ENCODE measurements around the gene MANEAL. TPM values are rescaled to one million over a fixed set of nuclear protein-coding genes. Genes with fewer than 3 reads are reported as not detected.
A peak's percentile ranks its signal among the peaks of the same experiment; 100 is the strongest.

MANEAL gene
- total RNA-seq, 2 experiments from 2014 or later, result 1.3 to 1.4 TPM

DNA sequence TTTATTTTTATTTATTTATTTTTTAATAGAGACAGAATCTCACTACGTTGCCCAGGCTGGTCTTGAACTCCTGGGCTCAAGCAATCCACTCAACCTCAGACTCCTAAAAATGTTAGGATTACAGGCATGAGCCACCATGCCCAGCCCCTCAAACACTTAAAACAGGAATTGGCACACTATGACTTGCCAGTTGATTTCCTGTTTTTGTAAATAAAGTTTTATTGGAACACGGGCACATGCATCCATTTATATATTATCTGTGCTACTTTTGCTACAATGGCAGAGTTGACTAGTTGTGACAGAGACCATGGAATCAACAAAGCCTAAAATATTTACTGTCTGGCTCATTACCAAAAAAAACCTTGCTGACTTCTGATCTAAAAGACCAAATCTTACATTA lies 30.4 kb downstream of the MANEAL start:
- Mint-ChIP-seq H3K4me3 (no peak overlapping the region), H3K27ac (no peak overlapping the region), H3K36me3 (peaks cover 22% of the 10 kb centered on the region), H3K4me1 (peaks cover 2% of the 10 kb centered on the region), H3K9me3 (no peaks in the 10 kb centered on the region), H3K27me3 (no peaks in the 10 kb centered on the region)
- DNase-seq (no peak), ATAC-seq (ENCODE audit: low read depth) (no peak)
- POLR2A ChIA-PET, result interaction anchor here (0.7 kb wide), 1 partner anchor 337 kb away, joined by 3 read pairs; no protein-coding TSS in a partner anchor

DNA sequence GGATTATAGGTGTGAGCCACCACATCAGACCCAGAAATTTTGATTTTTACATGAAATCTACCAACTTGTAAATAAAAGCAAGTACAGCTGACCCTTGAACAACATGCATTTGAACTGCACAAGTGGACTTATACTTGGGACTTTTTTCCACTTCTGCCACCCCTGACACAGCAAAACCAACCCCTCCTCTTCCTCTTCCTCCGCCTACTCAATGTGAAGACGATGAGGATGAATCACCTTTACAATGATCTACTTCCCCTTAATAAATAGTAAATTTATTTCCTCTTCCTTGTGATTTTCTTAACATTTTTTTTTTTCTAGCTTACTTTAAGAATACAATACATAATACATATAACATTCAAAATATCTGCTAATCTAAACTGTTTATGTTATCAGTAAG lies 31.9 kb downstream of the MANEAL start:
- ATAC-seq (ENCODE audit: low read depth) (no peak), DNase-seq (no peak)
- H3K27ac Mint-ChIP-seq, result no peak overlapping the region
- POLR2A ChIA-PET, result no interaction called here
- no peak overlapping the region for H3K4me3 Mint-ChIP-seq
- H3K36me3 Mint-ChIP-seq, result peaks cover 23% of the 10 kb centered on the region
- H3K9me3 Mint-ChIP-seq, result no peaks in the 10 kb centered on the region
- no peaks in the 10 kb centered on the region for H3K27me3 Mint-ChIP-seq
- peaks cover 2% of the 10 kb centered on the region for H3K4me1 Mint-ChIP-seq

DNA sequence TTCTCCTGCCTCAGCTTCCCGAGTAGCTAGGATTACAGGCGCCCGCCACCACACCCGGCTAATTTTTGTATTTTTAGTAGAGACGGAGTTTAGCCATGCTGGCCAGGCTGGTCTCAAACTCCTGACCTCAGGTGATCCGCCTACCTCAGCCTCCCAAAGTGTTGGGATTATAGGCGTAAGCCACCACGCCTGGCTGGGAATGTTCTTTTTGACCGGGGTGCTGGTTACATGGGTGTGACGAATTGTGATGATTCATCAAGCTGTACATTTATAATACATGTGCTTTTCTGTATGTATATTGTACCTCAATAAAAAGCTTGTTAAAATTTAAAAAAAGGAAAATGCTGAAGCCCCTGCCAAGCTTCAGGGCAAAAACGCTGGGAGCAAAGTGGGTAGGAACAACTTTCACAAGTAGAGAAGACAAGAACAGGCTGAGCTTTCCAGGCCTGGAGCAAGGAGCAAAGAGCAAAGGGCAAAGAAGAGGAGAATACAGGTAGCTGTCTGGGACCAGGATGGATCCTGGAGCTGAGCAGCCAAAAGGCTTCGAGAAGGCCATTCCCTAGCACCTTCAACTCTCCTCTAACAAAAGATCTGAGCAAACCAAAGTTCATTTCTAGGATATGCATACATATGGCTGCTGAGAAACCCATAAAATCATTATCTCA lies 34.9 kb downstream of the MANEAL start:
- Mint-ChIP-seq H3K27ac (no peak overlapping the region), H3K9me3 (no peaks in the 10 kb centered on the region), H3K36me3 (peaks cover 17% of the 10 kb centered on the region), H3K27me3 (no peaks in the 10 kb centered on the region), H3K4me3 (no peak overlapping the region), H3K4me1 (peaks cover 2% of the 10 kb centered on the region)
- no peak for DNase-seq
- POLR2A ChIA-PET, result interaction anchor here (0.7 kb wide), 1 partner anchor 730 kb away, joined by 6 read pairs; no protein-coding TSS in a partner anchor
- no peak for ATAC-seq (ENCODE audit: low read depth)

DNA sequence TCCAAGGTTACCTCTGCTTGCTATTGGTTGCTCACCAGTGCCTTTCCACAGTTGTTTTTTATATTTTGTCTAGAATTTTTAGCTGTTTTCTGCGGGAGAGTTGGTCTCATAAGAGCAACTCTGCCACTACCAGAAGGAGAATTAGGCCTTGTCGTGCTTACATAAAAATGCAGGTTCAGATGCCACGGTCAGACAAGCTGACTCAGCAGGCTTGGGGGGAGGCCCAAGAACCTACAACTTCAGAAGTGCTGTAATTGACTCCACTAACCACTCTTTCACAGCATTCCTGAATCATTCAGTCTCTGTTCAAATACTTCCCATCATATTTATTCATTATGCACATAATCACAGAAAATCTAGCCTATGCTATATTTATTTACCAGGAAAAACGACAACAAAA lies 37.5 kb downstream of the MANEAL start:
- ATAC-seq (ENCODE audit: low read depth) (no peak), DNase-seq (no peak)
- H3K4me1 Mint-ChIP-seq, result no peaks in the 10 kb centered on the region
- peaks cover 20% of the 10 kb centered on the region for H3K36me3 Mint-ChIP-seq
- POLR2A ChIA-PET, result no interaction called here
- H3K27ac Mint-ChIP-seq, result no peak overlapping the region
- no peaks in the 10 kb centered on the region for H3K9me3 Mint-ChIP-seq
- no peak overlapping the region for H3K4me3 Mint-ChIP-seq
- H3K27me3 Mint-ChIP-seq, result no peaks in the 10 kb centered on the region

DNA sequence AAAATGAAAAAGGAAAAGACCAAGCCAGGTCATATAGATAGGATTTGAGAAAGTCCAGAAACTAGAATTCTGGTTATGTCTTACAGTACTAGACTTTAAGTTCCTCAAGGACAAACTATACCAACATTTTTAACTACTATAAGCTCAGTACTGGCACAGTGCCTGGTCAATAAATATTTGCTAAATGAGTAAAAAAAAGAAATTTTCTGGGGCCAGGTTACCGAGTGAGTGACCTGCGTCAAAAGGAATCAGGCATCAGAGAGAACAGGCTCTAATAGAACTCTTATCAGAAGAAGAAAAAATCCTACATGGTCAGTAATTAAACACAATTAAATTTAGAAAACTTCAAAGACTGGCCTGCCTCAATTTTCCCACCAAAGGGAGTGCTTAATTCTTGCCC lies 38.2 kb downstream of the MANEAL start:
- H3K36me3 Mint-ChIP-seq, result peaks cover 20% of the 10 kb centered on the region
- no peak overlapping the region for H3K27ac Mint-ChIP-seq
- POLR2A ChIA-PET, result no interaction called here
- no peaks in the 10 kb centered on the region for H3K4me1 Mint-ChIP-seq
- no peak for ATAC-seq (ENCODE audit: low read depth)
- H3K9me3 Mint-ChIP-seq, result no peaks in the 10 kb centered on the region
- H3K4me3 Mint-ChIP-seq, result no peak overlapping the region
- H3K27me3 Mint-ChIP-seq, result no peaks in the 10 kb centered on the region
- DNase-seq, result no peak

DNA sequence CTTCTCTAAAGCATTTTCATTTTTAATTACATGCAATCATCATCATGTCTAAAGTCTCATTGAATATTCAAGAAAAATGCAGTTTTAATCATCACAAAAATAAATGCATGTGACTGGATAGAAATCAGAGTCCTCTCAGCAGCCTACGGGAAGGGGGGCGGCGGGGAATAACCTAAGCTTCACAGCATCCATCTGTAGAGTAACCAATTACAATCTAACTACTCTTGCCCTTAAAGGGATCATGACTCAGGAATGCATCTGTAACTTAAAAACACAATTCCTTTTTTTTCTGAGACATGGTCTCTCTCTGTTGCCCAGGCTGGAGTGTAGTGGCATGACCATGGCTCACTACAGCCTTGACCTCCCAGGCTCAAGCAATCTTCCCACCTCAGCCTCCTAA lies 43.1 kb downstream of the MANEAL start:
- Mint-ChIP-seq H3K27me3 (no peaks in the 10 kb centered on the region), H3K27ac (no peak overlapping the region), H3K4me1 (no peaks in the 10 kb centered on the region), H3K9me3 (no peaks in the 10 kb centered on the region), H3K36me3 (peaks cover 14% of the 10 kb centered on the region), H3K4me3 (no peak overlapping the region)
- no peak for ATAC-seq (ENCODE audit: low read depth)
- no peak for DNase-seq
- POLR2A ChIA-PET, result interaction anchor here (0.7 kb wide), 1 partner anchor 318 kb away, joined by 3 read pairs; no protein-coding TSS in a partner anchor

DNA sequence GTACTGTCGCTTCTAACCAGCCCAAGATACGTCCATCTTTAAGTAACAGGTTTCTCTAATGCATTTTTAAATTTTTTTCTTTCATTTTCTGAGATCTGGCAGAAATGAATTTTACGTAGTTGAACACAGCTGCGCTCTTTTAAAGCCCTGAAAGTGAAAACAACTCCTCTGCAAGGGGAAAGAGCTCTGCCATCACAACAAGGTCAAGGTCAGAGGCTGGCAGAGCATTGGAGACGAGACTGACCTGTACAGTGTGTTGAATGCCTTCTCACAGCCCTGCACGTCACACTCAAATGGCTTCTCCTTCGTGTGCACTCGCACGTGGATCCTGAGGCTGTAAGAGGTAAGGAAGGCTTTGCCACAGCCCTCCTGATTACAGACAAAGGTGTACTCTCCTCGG lies 46.0 kb downstream of the MANEAL start:
- POLR2A ChIA-PET, result interaction anchor here (1.5 kb wide), 1 partner anchor 31 kb away, joined by 6 read pairs; the partner anchor contains the start of genes C1orf122 and YRDC
- H3K36me3 Mint-ChIP-seq, result peaks cover 19% of the 10 kb centered on the region
- no peaks in the 10 kb centered on the region for H3K27me3 Mint-ChIP-seq
- H3K4me3 Mint-ChIP-seq, result no peak overlapping the region
- no peak overlapping the region for H3K27ac Mint-ChIP-seq
- DNase-seq (no peak), ATAC-seq (ENCODE audit: low read depth) (no peak)
- peaks cover 7% of the 10 kb centered on the region for H3K4me1 Mint-ChIP-seq
- H3K9me3 Mint-ChIP-seq, result no peaks in the 10 kb centered on the region

DNA sequence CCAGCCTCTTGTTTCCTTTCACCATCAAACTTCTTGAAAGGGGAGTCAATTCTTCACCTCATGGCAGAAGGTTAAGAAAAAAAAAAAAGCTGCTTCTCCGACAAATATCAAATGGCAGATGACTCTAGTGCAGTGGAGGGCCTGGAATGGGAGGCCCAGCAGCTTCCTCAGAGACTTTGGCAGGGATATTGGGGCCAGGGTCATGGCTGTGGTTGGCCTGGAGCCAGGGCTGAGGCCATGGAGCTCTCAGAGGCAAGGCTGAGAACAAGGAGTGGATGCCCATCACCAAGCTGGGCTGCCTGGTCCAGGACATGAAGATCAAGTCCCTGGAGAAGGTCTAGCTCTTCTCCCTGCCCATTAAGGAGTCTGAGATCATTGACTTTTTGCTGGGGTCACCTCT lies 47.1 kb downstream of the MANEAL start:
- DNase-seq (no peak), ATAC-seq (ENCODE audit: low read depth) (no peak)
- Mint-ChIP-seq H3K9me3 (no peaks in the 10 kb centered on the region), H3K27ac (no peak overlapping the region), H3K27me3 (no peaks in the 10 kb centered on the region), H3K4me3 (no peak overlapping the region), H3K36me3 (peaks cover 20% of the 10 kb centered on the region), H3K4me1 (peaks cover 9% of the 10 kb centered on the region)
- POLR2A ChIA-PET, result interaction anchor here (1.5 kb wide), 1 partner anchor 32 kb away, joined by 6 read pairs; the partner anchor contains the start of genes C1orf122 and YRDC

DNA sequence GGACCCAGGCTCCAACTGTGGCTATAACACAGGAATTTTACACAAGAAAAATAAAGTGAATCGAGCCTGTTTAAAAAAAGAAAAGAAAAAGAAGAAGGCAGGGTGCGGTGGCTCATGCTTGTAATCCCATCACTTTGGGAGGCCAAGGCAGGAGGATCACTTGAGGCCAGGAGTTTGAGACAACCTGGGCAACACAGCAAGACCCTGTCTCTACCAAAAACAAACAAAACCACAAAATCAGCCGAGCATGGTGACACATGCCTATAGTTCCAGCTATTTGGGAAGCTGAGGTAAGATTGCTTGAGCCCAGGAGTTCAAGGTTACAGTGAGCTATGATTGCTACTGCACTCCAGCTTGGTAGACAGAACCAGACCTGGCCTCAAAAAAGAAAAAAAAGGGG lies 48.0 kb downstream of the MANEAL start:
- no peak overlapping the region for H3K4me3 Mint-ChIP-seq
- no peak overlapping the region for H3K27ac Mint-ChIP-seq
- H3K27me3 Mint-ChIP-seq, result no peaks in the 10 kb centered on the region
- DNase-seq, result no peak
- POLR2A ChIA-PET, result no interaction called here
- H3K9me3 Mint-ChIP-seq, result no peaks in the 10 kb centered on the region
- peaks cover 17% of the 10 kb centered on the region for H3K4me1 Mint-ChIP-seq
- H3K36me3 Mint-ChIP-seq, result peaks cover 20% of the 10 kb centered on the region
- no peak for ATAC-seq (ENCODE audit: low read depth)

DNA sequence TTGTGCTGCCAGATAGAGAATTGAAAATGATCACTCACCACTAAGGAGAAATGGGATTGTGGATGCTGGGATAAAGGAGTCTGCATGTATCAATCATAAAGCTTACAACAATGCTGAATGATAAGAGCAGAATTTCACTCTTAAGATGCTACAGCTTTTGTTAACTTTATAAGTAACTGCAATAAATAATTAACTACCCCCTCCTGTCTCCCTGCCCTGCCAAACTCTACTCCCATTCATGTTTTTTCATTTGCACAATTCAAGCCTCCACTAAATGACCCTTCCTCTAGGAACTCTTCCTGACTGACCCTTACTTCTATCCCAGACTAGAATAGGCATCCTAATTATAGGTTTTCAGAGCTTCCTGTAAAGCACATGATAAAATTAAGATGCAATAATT lies 50.9 kb downstream of the MANEAL start:
- ATAC-seq (ENCODE audit: low read depth) (no peak), DNase-seq (no peak)
- no peaks in the 10 kb centered on the region for H3K9me3 Mint-ChIP-seq
- H3K27me3 Mint-ChIP-seq, result no peaks in the 10 kb centered on the region
- H3K4me1 Mint-ChIP-seq, result peaks cover 26% of the 10 kb centered on the region
- H3K36me3 Mint-ChIP-seq, result peaks cover 23% of the 10 kb centered on the region
- no peak overlapping the region for H3K4me3 Mint-ChIP-seq
- no peak overlapping the region for H3K27ac Mint-ChIP-seq
- POLR2A ChIA-PET, result interaction anchor here (1.0 to 1.2 kb wide), 2 partner anchors 12 to 1366 kb away, joined by 3 read pairs; no protein-coding TSS in a partner anchor

DNA sequence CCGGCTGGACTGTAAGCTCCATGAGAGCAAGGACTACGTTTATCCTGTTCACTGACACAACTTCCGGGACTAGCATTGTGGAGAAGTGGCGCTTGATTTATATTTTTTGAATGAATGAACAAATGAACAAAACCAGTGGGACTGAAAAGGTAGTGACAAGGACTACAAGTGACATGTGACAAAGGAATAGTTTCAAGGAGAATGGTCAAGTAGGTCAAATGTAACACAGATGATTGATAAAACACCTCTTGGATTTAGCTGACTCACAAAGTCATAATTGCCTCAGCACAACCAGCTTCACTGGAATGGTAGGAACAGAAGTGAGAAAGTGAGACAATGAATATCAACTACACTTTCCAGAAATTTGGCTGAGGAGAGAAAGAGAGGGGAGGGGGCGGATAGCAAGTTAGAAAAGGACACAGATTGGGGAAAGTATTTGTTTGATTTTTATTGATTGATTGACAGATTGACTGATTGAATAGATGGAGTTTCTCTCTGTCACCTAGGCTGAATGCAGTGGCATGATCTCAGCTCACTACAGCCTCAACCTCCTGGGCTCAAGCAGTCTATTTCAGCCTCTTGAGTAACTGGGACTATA lies 51.5 kb downstream of the MANEAL start:
- ATAC-seq (ENCODE audit: low read depth), result no peak
- Mint-ChIP-seq H3K27ac (peak overlapping the region; percentile 53), H3K4me1 (peaks cover 26% of the 10 kb centered on the region), H3K36me3 (peaks cover 24% of the 10 kb centered on the region), H3K4me3 (no peak overlapping the region), H3K9me3 (no peaks in the 10 kb centered on the region), H3K27me3 (no peaks in the 10 kb centered on the region)
- POLR2A ChIA-PET, result interaction anchor here (1.0 to 1.2 kb wide), 2 partner anchors 11 to 1366 kb away, joined by 3 read pairs; no protein-coding TSS in a partner anchor
- no peak for DNase-seq

DNA sequence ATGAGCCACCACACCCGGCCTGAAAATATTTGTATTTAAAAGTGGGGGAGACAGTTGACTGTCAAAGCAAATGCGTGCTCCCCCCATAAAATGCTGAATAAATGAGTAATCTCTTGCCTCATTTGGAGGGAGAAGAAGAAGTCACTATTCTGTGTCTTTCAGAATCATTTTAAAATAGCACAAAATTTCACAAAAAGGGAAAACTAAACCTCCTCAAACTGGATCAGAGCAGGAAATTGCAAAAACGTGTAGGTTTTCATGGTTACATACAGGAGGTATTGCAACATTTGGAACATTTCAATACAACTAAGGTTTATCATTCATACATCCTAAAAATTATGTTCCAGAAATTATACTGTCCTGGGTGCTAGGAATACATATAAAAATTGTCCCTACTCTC lies 52.1 kb downstream of the MANEAL start:
- ATAC-seq (ENCODE audit: low read depth), result no peak
- Mint-ChIP-seq H3K27me3 (no peaks in the 10 kb centered on the region), H3K27ac (peak overlapping the region; percentile 88), H3K9me3 (no peaks in the 10 kb centered on the region), H3K36me3 (peaks cover 24% of the 10 kb centered on the region), H3K4me1 (peaks cover 26% of the 10 kb centered on the region), H3K4me3 (peak overlapping the region; percentile 87)
- POLR2A ChIA-PET, result interaction anchor here (0.6 to 1.8 kb wide), 3 partner anchors 11 to 38 kb away, joined by 3 to 16 read pairs (median 4); partner anchors contain the start of gene MTF1
- DNase-seq, result no peak

DNA sequence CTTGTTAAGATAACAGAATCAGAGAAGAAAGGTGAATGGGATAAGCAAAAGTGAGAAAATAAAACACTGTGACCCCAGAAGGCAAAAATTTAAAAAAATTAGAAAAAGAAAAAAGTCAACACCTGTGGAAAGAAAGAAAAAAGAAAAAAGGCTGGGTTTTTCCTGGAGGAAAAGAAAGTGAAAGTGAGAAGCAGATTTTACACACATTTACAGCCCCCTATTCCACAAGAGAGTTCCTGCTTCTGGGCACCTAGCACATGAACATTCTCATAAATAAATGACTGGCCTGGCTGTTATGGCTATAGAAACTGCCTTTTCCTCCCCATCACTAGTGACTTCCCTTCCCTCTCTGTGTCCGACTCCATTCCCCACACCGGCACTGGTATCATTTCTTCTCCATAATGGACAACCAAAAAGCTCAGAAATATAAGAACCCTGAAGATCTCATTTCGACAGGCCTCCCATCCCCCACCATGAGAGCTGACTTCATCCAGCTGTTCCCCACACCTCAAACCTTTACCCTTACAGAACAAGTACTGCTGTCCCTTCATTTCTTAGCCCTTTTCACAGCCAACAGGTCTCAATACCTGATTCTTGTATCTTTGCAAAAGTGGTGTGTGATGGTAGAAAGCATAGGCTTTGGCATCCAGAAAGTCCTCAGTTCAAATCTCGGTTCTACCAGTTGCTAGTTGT lies 53.1 kb downstream of the MANEAL start:
- POLR2A ChIA-PET, result interaction anchor here (0.6 to 1.8 kb wide), 4 partner anchors 13 to 177 kb away, joined by 3 to 16 read pairs (median 3); partner anchors contain the start of genes C1orf122, CDCA8, MTF1 and YRDC

More for the DNA sequence above, 53.1 kb downstream of the MANEAL start:
- H3K4me1 Mint-ChIP-seq, result peaks cover 26% of the 10 kb centered on the region
- no peaks in the 10 kb centered on the region for H3K27me3 Mint-ChIP-seq
- peak overlapping the region; percentile 87 for H3K4me3 Mint-ChIP-seq
- ATAC-seq (ENCODE audit: low read depth) (no peak), DNase-seq (no peak)
- no peaks in the 10 kb centered on the region for H3K9me3 Mint-ChIP-seq
- H3K36me3 Mint-ChIP-seq, result peaks cover 22% of the 10 kb centered on the region
- H3K27ac Mint-ChIP-seq, result peak overlapping the region; percentile 88
